H9 (cell line): ENCODE results near the gene MGLL. TPM values are rescaled to one million over a fixed set of nuclear protein-coding genes. Genes with fewer than 3 reads are reported as not detected.
A peak's percentile ranks its signal among the peaks of the same experiment; 100 is the strongest.

Experiments used
- DNase-seq: peaks from one replicate; pipeline ENCODE4 v3.0.0-alpha.2; 2017
- H2AFZ ChIP-seq: one replicate; pipeline ENCODE4 v1.6.1; 2013; ENCODE audit warnings: mild to moderate bottlenecking, low read length, control low read depth, moderate library complexity
- H2AK5ac ChIP-seq: 2 replicates; pipeline ENCODE4 v1.6.1; 2013; ENCODE audit warnings: low read length, control low read depth, mixed read lengths; ENCODE audit not compliant: insufficient read length
- H2BK120ac ChIP-seq: one replicate; pipeline ENCODE4 v1.6.1; 2013; ENCODE audit warnings: low read depth, mild to moderate bottlenecking, low read length, control low read depth, inconsistent platforms; ENCODE audit not compliant: poor library complexity, severe bottlenecking
- H2BK12ac ChIP-seq: 2 replicates; pipeline ENCODE4 v1.6.1; 2013; ENCODE audit warnings: low read length, control low read depth, mixed read lengths, low read depth; ENCODE audit not compliant: insufficient read length
- H2BK15ac ChIP-seq: 2 replicates; pipeline ENCODE4 v1.6.1; 2013; ENCODE audit warnings: low read depth, low read length, control low read depth
- H2BK20ac ChIP-seq: one replicate; pipeline ENCODE4 v1.6.1; 2013; ENCODE audit warnings: low read depth, mild to moderate bottlenecking, low read length, control low read depth, inconsistent platforms; ENCODE audit not compliant: poor library complexity, severe bottlenecking
- H2BK5ac ChIP-seq: 2 replicates; pipeline ENCODE4 v1.6.1; 2013; ENCODE audit warnings: low read length, control low read depth, mixed read lengths; ENCODE audit not compliant: insufficient read length
- H3K14ac ChIP-seq: 2 replicates; pipeline ENCODE4 v1.6.1; 2013; ENCODE audit warnings: low read length, control low read depth; ENCODE audit not compliant: insufficient read depth
- H3K18ac ChIP-seq: 2 replicates; pipeline ENCODE4 v1.6.1; 2013; ENCODE audit warnings: low read depth, mild to moderate bottlenecking, mixed read lengths, low read length, control low read depth; ENCODE audit not compliant: insufficient read length
- H3K23ac ChIP-seq: 2 replicates; pipeline ENCODE4 v1.6.1; 2013; ENCODE audit warnings: low read length, control low read depth, mixed read lengths, low read depth; ENCODE audit not compliant: insufficient read length
- H3K23me2 ChIP-seq: 2 replicates; pipeline ENCODE4 v1.6.1; 2013; ENCODE audit warnings: low read depth, mild to moderate bottlenecking, mixed read lengths, low read length, control low read depth; ENCODE audit not compliant: insufficient read length, poor library complexity, severe bottlenecking
- H3K27ac ChIP-seq: 2 replicates; pipeline ENCODE4 v1.5.1; 2013; ENCODE audit warnings: low read length, control low read depth, mixed read lengths, low read depth; ENCODE audit not compliant: insufficient read length
- H3K27me3 ChIP-seq: 2 replicates; pipeline ENCODE4 v1.6.1; 2013; ENCODE audit warnings: low read length, control low read depth, inconsistent platforms; ENCODE audit not compliant: insufficient read depth
- H3K4ac ChIP-seq: 2 replicates; pipeline ENCODE4 v1.6.1; 2013; ENCODE audit warnings: low read depth, mild to moderate bottlenecking, control low read depth, inconsistent platforms, low read length, moderate library complexity
- H3K4me1 ChIP-seq: 2 replicates; pipeline ENCODE4 v1.6.1; 2013; ENCODE audit warnings: low read length, control low read depth, inconsistent platforms; ENCODE audit not compliant: insufficient read depth
- H3K4me2 ChIP-seq: 2 replicates; pipeline ENCODE4 v1.6.1; 2013; ENCODE audit warnings: low read length, control low read depth, mixed read lengths; ENCODE audit not compliant: insufficient read length, insufficient read depth
- H3K56ac ChIP-seq: 2 replicates; pipeline ENCODE4 v1.6.1; 2013; ENCODE audit warnings: low read depth, mild to moderate bottlenecking, mixed read lengths, low read length, control low read depth; ENCODE audit not compliant: insufficient read length
- H3K79me1 ChIP-seq: 2 replicates; pipeline ENCODE4 v1.6.1; 2013; ENCODE audit warnings: low read depth, mild to moderate bottlenecking, moderate library complexity, low read length, control low read depth, inconsistent platforms; ENCODE audit not compliant: insufficient read depth, poor library complexity, severe bottlenecking
- H3K79me2 ChIP-seq: 2 replicates; pipeline ENCODE4 v1.6.1; 2013; ENCODE audit warnings: low read length, control low read depth, inconsistent platforms; ENCODE audit not compliant: insufficient read depth
- H3K9ac ChIP-seq: 2 replicates; pipeline ENCODE4 v1.6.1; 2013; ENCODE audit warnings: low read length, control low read depth, mixed read lengths; ENCODE audit not compliant: insufficient read length; ENCODE audit errors: extremely low read depth
- H3K9me3 ChIP-seq: one replicate; pipeline ENCODE4 v1.6.1; 2013; ENCODE audit warnings: low read depth, low read length, inconsistent platforms; ENCODE audit not compliant: control insufficient read depth
- H3T11ph ChIP-seq: one replicate; pipeline ENCODE4 v1.6.1; 2013; ENCODE audit warnings: mild to moderate bottlenecking, low read length, control low read depth, inconsistent platforms
- H4K20me1 ChIP-seq: one replicate; pipeline ENCODE4 v1.6.1; 2013; ENCODE audit not compliant: control insufficient read depth, insufficient read length, insufficient read depth
- H4K5ac ChIP-seq: 2 replicates; pipeline ENCODE4 v1.6.1; 2013; ENCODE audit warnings: low read depth, mild to moderate bottlenecking, mixed read lengths, low read length, control low read depth; ENCODE audit not compliant: insufficient read length
- H4K8ac ChIP-seq: replicated peaks from 2 replicates; pipeline ENCODE4 v1.6.1; 2013; ENCODE audit warnings: low read length, control low read depth, mixed read lengths, low read depth; ENCODE audit not compliant: insufficient read length
- H4K91ac ChIP-seq: 2 replicates; pipeline ENCODE4 v1.6.1; 2013; ENCODE audit warnings: low read depth, mild to moderate bottlenecking, moderate library complexity, mixed read lengths, low read length, control low read depth; ENCODE audit not compliant: insufficient read length
- H3K27ac Mint-ChIP-seq, 3 experiments: 2 replicates in 2 of 3; 3 replicates in 1 of 3; pipeline ENCODE4 v1.8.0; 2020 to 2021; ENCODE audit warnings: mixed read lengths in 3 of 3, mild to moderate bottlenecking in 1 of 3, moderate library complexity in 1 of 3
- H3K27me3 Mint-ChIP-seq: 2 replicates; pipeline ENCODE4 v1.8.0; 2021; ENCODE audit warnings: low read depth, mild to moderate bottlenecking, moderate library complexity, mixed read lengths
- H3K36me3 Mint-ChIP-seq, 3 experiments: 2 replicates in 2 of 3; 3 replicates in 1 of 3; pipeline ENCODE4 v1.8.0; 2020 to 2021; ENCODE audit warnings: low read depth in 3 of 3, mixed read lengths in 3 of 3; ENCODE audit not compliant: insufficient read depth in 1 of 3
- H3K4me1 Mint-ChIP-seq, 2 experiments: 2 replicates each; pipeline ENCODE4 v1.8.0; 2020; ENCODE audit warnings: mixed read lengths in 2 of 2
- H3K4me3 Mint-ChIP-seq, 2 experiments: 2 replicates in 1 of 2; 3 replicates in 1 of 2; pipeline ENCODE4 v1.8.0; 2020 to 2021; ENCODE audit warnings: mild to moderate bottlenecking in 2 of 2, mixed read lengths in 2 of 2, moderate library complexity in 1 of 2
- H3K9me3 Mint-ChIP-seq, 2 experiments: 2 replicates in 1 of 2; 3 replicates in 1 of 2; pipeline ENCODE4 v1.8.0; 2020; ENCODE audit warnings: mild to moderate bottlenecking in 2 of 2, mixed read lengths in 2 of 2, moderate library complexity in 1 of 2
- CTCF ChIP-seq: fragments of 200-600 bp; sonication (generic); conservative IDR thresholded peaks from 3 replicates; pipeline ENCODE4 v1.8.0; 2021; ENCODE audit warnings: antibody characterized with exemption, mild to moderate bottlenecking
- WGBS: extraction: QIAGEN DNeasy Blood & Tissue Kit; methylation state at CpG from one replicate; pipeline ENCODE4 v1.1.7; 2013; ENCODE audit warnings: missing lambda C conversion rate, low lambda C conversion rate, mixed read lengths; ENCODE audit not compliant: insufficient read length; ENCODE audit errors: extremely low coverage; 5-methylcytosine and 5-hydroxymethylcytosine counted together
- total RNA-seq: library from RNA; stranded (reverse); gene quantifications from 2 replicates; pipeline ENCODE4 v1.2.1, GENCODE V29; 2021

Gene MGLL
- total RNA-seq, 1 experiment from 2014 or later: 0.11 TPM

- Histone ChIP-seq H2AFZ (no peak overlapping the region), H3K27me3 (no peaks in the 10 kb centered on the region), H3K27ac (no peak overlapping the region), H2BK15ac (no peak overlapping the region), H4K8ac (no peak overlapping the region), H3T11ph (no peak overlapping the region), H3K18ac (no peak overlapping the region), H2BK5ac (no peak overlapping the region), H3K4me2 (no peak overlapping the region), H4K91ac (no peak overlapping the region), H3K79me2 (no peaks in the 10 kb centered on the region), H3K4ac (no peak overlapping the region), H3K23me2 (no peaks in the 10 kb centered on the region), H3K23ac (no peak overlapping the region), H3K4me1 (no peaks in the 10 kb centered on the region), H3K79me1 (no peaks in the 10 kb centered on the region), H3K56ac (no peak overlapping the region), H4K20me1 (no peaks in the 10 kb centered on the region), H2BK12ac (no peak overlapping the region), H2BK120ac (no peak overlapping the region), H3K14ac (no peak overlapping the region), H2BK20ac (no peak overlapping the region), H2AK5ac (no peak overlapping the region), H4K5ac (no peak overlapping the region), H3K9me3 (no peaks in the 10 kb centered on the region), H3K9ac (no peak overlapping the region)
- no peak overlapping the region for H3K27ac Mint-ChIP-seq
- no peak overlapping the region for H3K4me3 Mint-ChIP-seq
- peaks cover 0 to 7% (median 0%) of the 10 kb centered on the region in 3 experiments; a peak in 4 of 7 replicates for H3K36me3 Mint-ChIP-seq
- DNase-seq: peak; percentile 65
- H3K9me3 Mint-ChIP-seq: peaks cover 16 to 19% of the 10 kb centered on the region in 2 experiments
- WGBS: no CpG with 5 or more reads among the region's 4 CpGs
- peak; percentile 96 for TF ChIP-seq CTCF
- H3K4me1 Mint-ChIP-seq: peaks cover 7 to 13% of the 10 kb centered on the region in 2 experiments
- H3K27me3 Mint-ChIP-seq: peaks cover 2% of the 10 kb centered on the region; the same call in 1 of the 2 replicates
Measured at GRCh38 chr3:127831723-127832172, 9.4 kb upstream of the MGLL start.
